Measurements from ENCODE around the gene MAP4K2. TPM values are rescaled to one million over a fixed set of nuclear protein-coding genes. Genes with fewer than 3 reads are reported as not detected.

MAP4K2 gene
- total and polyA plus RNA-seq, 2 of the 13 experiments (the other 11 are each of a cell fraction or from before 2014, with no cell fraction given) = 8.3 to 17.6 TPM

DNA sequence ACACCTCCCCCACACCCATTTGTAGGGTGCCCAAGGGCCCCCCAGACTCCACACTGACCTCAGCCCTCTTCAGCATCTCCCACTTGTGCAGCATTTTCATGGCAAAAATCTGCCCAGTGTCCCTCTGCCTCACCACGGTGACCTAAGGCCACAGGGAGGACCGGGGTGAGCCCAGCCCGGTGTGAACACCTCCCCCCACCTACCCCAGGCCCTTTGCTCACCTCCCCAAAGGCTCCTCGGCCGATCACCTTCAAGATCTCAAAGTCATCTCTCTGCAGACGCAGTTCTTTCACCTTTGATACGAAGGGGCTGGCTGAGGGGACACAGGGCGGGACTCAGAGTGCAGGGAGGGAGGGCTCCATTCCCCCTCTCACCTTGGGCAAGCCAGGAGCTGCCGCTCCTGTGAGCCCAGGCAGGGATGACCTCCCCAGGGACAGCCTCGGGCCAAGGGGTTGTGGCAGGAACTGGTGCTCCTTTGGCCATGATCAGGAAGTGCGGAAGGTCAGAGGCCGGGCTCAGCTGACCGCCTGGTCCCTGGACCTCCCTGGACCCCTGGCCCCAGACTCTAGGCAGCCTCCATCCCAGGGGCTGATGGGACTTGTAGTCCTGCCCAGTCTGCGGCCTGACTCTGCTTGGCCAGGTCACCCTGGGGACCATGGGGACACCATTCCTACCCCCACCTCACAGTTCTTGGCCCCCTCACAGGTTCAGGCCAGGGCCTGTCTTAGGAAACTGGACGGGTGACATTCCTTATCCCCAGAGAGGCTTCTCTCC, 38.8 kb upstream of the MAP4K2 start (continued):
- TF ChIP-seq, protein P1, sequence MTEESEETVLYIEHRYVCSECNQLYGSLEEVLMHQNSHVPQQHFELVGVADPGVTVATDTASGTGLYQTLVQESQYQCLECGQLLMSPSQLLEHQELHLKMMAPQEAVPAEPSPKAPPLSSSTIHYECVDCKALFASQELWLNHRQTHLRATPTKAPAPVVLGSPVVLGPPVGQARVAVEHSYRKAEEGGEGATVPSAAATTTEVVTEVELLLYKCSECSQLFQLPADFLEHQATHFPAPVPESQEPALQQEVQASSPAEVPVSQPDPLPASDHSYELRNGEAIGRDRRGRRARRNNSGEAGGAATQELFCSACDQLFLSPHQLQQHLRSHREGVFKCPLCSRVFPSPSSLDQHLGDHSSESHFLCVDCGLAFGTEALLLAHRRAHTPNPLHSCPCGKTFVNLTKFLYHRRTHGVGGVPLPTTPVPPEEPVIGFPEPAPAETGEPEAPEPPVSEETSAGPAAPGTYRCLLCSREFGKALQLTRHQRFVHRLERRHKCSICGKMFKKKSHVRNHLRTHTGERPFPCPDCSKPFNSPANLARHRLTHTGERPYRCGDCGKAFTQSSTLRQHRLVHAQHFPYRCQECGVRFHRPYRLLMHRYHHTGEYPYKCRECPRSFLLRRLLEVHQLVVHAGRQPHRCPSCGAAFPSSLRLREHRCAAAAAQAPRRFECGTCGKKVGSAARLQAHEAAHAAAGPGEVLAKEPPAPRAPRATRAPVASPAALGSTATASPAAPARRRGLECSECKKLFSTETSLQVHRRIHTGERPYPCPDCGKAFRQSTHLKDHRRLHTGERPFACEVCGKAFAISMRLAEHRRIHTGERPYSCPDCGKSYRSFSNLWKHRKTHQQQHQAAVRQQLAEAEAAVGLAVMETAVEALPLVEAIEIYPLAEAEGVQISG (CRISPR knock-in tag; IDR thresholded peaks at IDR 0.05) = peak; percentile 40; the same call in 1 of the 2 replicates
- TF ChIP-seq RXRA (CRISPR knock-in tag; IDR thresholded peaks at IDR 0.05) (peak; percentile 28; the same call in 1 of the 2 replicates), NR2C2 (CRISPR knock-in tag; IDR thresholded peaks at IDR 0.05; ENCODE audit: borderline replicate concordance) (peak; percentile 49; the same call in 1 of the 2 replicates), HNRNPL (IDR thresholded peaks at IDR 0.05; ENCODE audit: low read depth, low read length) (no peak)

DNA sequence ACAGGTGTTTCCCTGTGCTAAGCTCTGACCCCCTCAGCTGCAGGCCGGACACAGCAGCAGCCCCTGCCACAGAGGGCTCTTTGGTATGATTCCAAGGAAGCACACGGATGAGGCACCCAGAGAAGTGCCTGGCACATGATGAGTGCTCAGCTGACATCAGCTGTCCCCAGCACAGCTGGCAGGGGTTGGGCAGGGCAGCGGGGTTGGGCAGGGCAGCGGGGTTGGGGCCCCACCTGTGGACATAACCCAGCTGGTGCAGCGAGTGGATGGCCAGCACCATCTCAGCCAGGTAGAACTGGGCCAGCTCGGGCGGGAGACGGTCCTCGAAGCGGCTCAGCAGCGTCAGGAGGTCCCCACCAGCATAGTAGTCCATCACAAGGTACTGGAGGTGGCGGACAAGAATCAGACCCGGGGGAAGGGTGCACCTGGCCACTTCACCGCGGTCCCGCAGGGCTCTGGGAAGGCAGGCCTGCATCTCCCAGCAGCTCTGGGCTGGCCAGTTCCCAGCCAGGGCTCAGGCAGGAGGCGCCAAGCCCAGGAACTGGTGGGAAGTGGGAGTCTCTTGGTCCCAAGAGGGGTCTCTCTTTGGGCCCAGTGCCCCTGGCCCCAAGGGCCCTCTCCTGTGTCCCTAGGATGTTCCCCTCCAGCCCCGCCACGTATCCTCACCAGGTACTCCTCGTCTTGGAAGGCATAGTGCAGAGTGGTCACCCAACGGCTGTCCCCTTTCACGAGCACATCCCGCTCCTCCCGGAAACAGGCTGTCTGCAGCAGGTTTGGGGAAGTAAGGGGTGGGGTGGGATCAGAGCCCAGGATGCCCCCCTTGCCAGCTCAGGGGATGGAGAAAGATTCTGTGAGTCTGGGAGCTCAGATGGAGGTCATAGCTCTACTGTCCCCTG, 37.1 kb upstream of the MAP4K2 start:
- no peak overlapping the region for H3K4me3 ChIP-seq (replicated peaks in 1 of 3; ENCODE audit: insufficient read depth in 1 of 3, low read depth in 2 of 3, low read length in 3 of 3)
- H3K4me1 ChIP-seq (ENCODE audit: insufficient read depth, low read length) = peaks cover 29% of the 10 kb centered on the region
- TF ChIP-seq ARNT (IDR thresholded peaks at IDR 0.05) (no peak), HOXA9 (CRISPR knock-in tag; IDR thresholded peaks at IDR 0.05; ENCODE audit: borderline replicate concordance) (no peak), CHCHD3 (CRISPR knock-in tag; IDR thresholded peaks at IDR 0.05) (no peak), PHF20 (CRISPR knock-in tag; IDR thresholded peaks at IDR 0.05) (no peak), ZNF367 (CRISPR knock-in tag; IDR thresholded peaks at IDR 0.05; ENCODE audit: borderline replicate concordance) (no peak), TMF1 (CRISPR knock-in tag; IDR thresholded peaks at IDR 0.05; ENCODE audit: low read depth) (no peak), MBD4 (IDR thresholded peaks at IDR 0.05; ENCODE audit: borderline replicate concordance, low read length) (no peak), MXD4 (CRISPR knock-in tag; IDR thresholded peaks at IDR 0.05) (no peak), SNAI1 (CRISPR knock-in tag; IDR thresholded peaks at IDR 0.05; ENCODE audit: borderline replicate concordance) (no peak), ZNF451 (CRISPR knock-in tag; IDR thresholded peaks at IDR 0.05) (no peak), TCF12 (IDR thresholded peaks at IDR 0.05) (no peak), TCF12 (CRISPR knock-in tag; IDR thresholded peaks at IDR 0.05) (no peak), NFYB (CRISPR knock-in tag; IDR thresholded peaks at IDR 0.05) (no peak)
- H3K4me2 ChIP-seq (ENCODE audit: low read depth, low read length) = no peak overlapping the region
- H3K36me3 ChIP-seq (replicated peaks in 1 of 2; ENCODE audit: control insufficient read depth in 1 of 2, insufficient read depth in 2 of 2, low read length in 2 of 2) = no peaks in the 10 kb centered on the region
- H2AFZ ChIP-seq (ENCODE audit: low read length) = no peak overlapping the region
- 94% methylated on average over 15 of the region's 24 CpGs for WGBS (ENCODE audit: low lambda C conversion rate)
- ChIA-PET POLR2A (no interaction called here), CTCF (ENCODE audit: low intra/inter-chr PET ratio, low total read pairs) (no interaction called here)
- H3K9me3 ChIP-seq (ENCODE audit: low read length) = no peaks in the 10 kb centered on the region
- intact Hi-C loops (cut with micrococcal nuclease; ENCODE audit: unreplicated experiment) (loop anchor here (10.0 kb wide), 1 partner anchor 55 kb away; no protein-coding TSS in a partner anchor), in situ Hi-C loops (cut with HindIII; ENCODE audit: extremely low pct_ligation_motif_present, low pct_unique_long_range_greater_than_20kb) (loop anchor here (5.0 kb wide), 1 partner anchor 38 kb away; the partner anchor contains the start of gene MAP4K2)
- DNase-seq (ENCODE audit: low spot score) (no peak), FAIRE-seq (no peak), ATAC-seq (no peak)
- no peaks in the 10 kb centered on the region for H4K20me1 ChIP-seq (ENCODE audit: insufficient read depth, low read length)
- no peaks in the 10 kb centered on the region for H3K79me2 ChIP-seq (ENCODE audit: insufficient read depth, low read length)
- no peak overlapping the region for H3K27ac ChIP-seq (ENCODE audit: extremely low read length, insufficient read depth, low read length)
- no peak overlapping the region for H3K9ac ChIP-seq (ENCODE audit: insufficient read depth, low read depth, low read length)
- no TSS peak for BruUV-seq (replicated peaks)
- no peaks in the 10 kb centered on the region; a peak in 2 of 5 replicates for H3K27me3 ChIP-seq (ENCODE audit: control insufficient read depth in 1 of 2, insufficient read depth in 2 of 2, low read length in 2 of 2)
